ENCODE results near the gene RAET1L.
"Not testable (repeated sequence)": the region's sequence is repeated elsewhere in the genome, so short reads cannot be mapped to it uniquely, and the experiment has no call there.

Gene RAET1L

DNA sequence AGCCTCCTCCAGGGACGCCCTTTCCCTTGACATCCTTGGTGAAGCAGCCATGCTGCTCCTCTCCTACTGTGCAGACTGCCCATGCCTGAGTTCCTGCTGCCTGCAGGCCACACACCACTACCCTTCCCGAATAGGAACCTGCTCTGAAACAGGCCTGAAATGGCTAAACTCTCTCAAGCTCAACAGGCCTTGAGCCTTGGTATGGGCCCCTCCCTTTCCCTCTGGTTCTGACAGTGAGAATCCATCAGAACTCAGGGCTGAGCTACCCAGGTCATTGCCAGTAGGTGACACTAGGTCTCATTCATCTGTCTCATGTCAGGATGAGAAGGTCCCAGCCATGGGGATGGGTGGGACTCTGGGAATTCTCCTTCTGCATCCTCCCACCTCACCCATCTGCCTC, 25.7 kb downstream of the RAET1L start:
- no peak for DNase-seq

DNA sequence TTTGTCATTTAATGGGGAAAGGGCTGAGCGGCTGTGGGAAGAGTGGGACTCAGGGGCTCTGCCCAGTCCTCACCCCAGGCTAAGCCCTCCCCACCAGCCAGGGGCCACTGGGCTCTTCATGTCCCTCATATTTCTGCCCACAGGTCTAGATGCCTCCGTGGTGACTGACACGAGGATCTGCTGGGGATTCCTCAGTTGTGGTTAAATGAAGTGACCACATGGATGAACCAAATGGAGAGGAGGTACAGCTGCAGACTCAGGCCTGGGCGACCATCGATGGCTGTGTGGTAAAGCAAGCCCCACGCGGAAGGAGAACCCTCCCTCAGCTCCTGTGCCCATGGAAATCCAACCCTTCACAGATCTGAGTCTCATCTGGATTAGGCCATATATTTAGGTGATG, 29.4 kb downstream of the RAET1L start:
- DNase-seq = no peak

DNA sequence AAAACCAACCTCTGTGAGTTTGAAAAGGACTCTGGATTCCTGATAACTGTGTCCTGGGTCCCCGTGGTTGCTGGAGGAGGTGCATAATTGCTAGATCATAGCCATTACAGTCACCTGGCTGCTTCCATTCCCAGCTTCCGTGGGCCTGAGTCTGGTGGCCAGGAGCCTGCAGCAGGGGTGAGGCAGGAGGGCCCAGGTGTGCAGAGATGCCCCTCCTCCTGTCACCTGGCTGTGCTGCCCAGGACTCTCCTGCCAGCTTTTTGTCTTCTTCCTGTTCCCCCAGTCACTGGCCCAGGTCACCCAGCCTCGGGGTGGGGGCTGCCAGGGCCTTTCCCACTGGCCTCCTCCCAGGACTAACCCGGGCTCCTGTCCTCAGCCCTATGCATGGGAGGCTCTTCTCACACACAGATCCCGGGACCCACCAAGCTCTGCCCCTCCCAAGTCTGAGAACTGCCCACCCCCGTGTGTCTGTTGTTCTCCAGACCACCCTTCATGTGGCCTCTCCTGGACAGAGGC, 30.0 kb downstream of the RAET1L start:
- no peak for DNase-seq

DNA sequence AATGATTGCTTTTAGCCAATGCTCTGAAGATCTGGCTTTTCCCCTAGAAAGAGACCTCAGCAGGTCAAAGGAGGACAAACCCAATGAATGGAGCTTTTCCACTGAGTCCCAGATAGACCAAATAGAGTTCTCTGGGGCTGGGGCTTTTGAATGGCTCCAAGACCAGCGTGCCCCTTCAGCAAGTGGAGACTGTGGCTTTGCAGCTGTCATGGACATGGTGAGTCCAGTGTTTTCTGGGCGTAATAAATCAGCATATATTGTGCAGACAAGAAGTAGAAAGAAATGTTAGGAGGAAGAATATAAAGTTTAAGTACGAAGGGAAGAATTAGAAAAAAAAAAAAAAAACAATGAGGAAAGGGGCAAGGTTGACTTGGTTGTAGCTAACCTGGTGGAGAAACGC, 33.5 kb downstream of the RAET1L start:
- no peak for DNase-seq

DNA sequence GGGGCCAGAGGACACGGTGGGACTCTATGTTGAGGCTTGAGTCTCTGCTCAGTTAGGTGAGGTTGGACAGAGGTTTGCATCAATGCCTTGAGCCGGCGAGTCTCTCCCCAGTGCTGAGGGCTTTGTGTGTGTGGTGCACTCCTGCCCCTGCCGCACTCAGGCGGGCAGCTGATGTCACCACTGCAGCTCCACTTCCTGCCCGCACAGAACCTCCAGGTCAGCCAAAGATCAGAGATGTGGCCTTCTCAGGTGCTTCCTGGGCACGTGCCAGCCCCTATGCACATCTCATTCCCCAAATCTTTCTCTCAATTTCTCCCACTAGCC, 33.9 kb downstream of the RAET1L start:
- not testable (repeated sequence) for DNase-seq

DNA sequence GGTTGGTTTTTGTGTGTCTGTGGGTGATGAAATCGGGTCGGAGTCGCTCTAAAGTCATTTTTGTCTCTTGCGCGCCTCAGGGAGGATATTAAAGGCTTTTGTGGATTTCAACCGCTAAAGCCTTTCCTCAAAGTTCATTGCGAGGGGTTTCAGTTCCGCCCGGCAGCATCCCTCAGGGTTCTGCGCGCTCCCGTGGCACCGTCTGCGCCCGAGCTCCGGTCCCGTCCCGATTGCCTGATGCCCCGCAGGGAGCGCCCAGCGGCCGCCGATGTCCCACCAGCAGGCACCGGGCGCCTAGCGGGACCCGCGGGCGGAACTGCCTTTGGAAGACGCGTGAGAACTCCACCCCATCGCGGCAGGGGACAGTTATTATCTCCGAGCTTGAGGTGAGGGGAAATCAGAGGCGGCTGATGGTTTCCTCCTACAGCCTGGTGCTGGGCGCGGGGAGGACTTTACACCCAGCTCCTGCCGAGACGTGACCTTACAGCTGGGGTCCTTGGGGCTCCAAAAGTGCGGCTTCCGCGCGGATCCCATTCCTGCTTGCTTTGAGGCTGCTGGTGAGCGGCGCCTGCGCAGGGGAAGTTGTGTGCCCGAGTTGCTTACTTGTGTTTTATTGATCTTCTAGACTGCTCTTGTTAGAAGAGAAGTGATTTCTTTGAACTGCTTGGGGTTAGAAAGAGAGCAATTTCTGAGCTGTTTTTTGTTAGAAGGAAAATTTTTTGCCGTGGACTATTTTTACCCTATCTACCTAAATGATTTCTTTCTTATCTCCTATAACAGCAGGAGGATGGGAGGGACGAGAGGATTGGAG, 34.5 kb downstream of the RAET1L start:
- DNase-seq = no peak

DNA sequence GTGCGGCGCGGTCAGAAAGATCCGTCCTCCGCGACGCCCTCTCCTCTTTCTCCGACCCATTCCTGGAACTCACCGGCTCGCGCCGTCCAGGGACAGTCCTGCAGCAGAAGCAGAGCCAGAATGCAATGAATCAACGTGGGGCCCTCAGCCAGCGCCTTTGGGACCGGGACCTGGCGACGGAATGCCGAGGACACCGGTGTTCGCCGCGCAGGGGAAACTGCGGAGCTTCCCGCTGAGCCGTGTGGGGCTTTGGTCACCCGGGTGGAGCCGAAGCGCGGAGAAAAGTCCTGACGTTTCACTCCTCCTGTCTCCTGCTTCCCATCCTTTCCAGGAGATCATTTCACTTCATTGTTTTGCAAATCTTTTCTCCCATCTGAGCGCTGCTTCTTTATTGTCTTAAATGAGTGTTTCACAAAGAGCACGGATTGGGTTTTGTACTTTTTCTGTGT, 35.1 kb downstream of the RAET1L start:
- DNase-seq = no peak

DNA sequence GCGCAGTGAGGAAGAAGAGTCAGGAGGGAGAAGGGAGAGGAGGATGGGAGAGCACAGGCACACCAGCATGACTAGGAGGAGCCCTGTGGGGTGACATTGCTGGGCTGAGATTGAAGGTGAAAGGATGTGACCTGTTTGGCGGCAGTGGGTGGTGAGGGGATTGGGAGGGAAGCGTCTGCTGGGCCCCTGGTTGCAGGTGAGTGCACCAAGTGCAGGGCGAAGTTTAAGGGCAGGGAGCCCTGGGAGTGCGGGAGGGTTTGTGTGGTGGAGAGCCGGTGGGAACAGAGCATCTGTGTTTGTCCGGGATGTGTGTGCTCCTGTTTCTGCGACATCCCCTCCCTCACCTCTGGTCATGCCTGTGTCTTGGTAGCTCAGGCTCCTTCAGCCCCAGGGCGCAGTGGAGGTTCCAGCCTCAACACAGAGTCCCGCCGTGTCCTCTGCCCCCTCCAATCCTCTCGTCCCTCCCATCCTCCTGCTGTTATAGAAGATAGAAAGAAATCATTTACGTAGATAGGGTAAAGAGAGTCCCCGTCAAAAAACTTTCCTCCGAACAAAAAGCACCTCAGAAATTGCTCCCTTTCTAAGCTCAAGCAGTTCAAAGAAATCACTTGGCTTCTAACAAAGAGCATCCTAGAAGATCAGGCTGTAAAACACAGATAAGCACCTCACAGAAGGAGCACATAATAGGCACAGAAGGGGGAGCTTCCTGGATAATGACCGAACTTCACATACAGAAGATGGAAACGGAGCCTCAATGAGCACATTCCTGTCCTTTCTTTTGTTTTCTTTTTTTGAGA, 36.6 kb downstream of the RAET1L start:
- DNase-seq = no peak

DNA sequence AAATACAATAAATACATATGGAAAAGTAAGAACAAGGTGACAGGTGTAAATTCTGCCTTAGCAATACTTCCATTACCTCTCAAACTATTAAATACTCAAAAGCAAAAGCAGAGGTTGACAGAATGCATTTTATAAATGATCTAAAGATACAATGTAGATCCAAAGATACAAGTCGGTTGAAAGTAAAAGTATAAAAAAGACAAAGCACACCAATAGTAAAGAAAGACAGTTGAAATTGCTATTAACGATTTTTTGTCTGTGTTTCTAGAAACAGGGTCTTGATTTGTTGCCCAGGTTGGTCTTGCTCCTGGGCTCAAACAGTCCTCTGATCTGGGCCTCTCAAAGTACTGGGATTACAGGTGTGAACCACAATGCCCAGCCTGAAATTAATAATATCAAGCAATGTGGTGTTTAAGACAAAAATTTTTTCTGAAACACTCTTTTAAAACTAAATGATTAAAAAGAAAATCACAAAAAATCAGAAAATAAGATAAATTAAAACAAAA, 37.7 kb downstream of the RAET1L start:
- no peak for DNase-seq

DNA sequence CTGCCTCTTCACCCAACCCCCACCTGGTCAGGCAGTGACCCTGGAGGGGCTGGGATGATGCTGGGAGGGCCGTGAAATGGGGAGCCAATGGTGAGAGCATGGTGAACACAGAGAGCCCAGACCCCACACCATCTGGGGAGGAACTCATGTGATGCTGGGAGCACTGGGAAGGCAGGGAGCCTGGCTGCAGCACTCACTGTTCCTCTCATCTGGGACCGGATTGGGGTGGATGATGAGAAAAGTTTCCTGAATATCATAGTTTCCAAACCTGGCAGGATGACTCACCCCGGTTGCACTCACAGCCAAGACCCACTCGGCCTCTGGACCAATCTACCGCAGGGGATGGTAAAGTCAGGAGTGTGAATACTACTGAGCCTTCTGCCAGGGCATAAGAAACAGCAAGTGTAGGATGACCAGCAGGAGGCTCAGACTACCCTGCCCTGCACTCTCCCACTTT, 39.8 kb downstream of the RAET1L start:
- no peak for DNase-seq

DNA sequence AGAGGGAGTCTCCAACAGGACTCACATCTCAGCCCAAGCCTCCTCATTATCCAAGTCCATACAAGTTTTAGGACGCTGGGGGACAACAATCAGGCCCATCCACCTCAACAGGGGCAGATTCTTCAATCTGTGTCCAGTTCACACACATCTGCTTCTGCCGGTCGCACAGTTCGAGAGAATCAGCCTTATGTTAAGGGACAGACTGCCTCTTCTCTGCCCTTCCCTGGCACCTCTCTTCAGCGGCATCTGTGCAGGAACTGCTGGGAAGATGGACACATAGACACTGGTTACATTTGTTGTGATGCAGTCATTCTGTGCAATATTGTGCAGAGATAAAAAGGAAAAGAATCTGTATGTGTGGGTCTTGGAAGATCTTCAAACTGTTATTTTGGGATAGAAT, 40.6 kb downstream of the RAET1L start:
- no peak for DNase-seq

DNA sequence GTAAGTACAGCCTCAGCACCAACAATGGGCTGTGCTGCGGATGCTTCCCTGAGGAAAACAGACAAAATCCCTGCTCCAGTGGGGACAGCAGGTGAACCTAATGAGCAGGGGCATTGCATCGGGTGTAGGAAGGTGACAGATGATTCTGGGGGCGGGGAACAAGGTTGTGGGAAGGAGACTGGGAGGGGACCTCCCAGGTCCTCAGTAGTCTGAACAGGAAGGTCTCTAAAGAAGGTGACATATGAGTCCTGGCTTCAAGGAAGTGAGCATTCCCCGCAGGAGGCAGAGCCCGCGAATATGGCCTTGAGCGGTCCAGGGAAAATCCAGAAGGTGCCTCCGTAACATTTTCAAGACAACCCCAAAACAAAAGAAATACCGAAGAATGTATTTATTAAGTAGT, 42.2 kb downstream of the RAET1L start:
- DNase-seq = no peak

DNA sequence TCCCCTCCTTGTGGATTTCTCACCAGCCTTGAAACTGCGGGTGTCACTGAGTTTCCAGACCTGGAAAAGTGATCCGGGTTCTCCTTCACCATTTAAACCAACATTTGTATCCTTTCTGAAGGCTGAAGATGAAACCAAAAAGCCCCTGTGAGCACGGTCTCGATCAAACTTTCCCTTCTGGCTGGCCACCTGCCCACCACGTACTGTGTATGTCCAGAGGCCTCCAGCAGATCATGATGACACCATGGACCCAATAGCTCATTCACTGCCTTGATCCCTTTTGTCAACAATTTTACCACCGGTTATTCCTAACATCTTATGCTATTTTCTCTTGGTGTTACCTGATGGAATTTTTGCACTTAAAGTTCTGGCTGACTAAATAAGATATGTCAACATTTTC, 46.0 kb downstream of the RAET1L start:
- DNase-seq = no peak

DNA sequence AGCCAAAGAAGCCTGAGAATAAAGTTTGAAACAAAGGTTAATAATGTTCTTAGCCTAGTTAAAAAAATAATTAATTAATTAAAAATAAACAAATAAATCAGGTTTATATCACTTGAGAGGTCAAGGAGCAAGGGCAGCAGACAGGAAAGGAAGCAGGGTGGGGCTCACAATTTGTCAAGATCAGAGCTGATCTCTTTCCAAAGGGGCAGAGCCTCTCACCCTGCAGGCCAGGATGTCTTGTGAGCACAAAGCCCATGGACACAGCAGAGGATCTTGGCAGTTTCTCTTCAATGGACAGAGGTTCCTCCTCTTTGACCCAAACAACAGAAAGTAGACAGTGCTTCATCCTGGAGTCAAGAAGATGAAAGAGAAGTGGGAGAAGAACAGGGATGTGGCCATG, 46.7 kb downstream of the RAET1L start:
- no peak for DNase-seq

DNA sequence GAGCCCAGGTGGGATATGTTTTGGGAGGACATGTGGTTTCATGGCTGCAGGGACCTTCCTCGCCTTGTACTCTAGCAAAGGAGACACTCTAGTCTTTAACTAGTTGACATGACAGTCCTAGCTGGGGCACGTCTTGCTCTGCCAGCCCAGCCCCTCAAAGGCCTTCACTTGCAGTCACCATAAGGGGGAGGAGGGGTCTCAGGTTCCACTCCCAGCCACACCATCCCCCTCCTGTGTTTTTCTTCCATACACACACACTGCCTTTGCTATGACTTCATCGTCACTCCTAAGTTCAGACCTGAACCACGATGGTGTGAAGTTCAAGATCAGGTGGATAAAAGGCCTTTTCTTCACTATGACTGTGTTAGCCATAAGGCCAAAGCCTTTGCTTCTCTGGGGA, 48.1 kb downstream of the RAET1L start:
- DNase-seq = no peak

DNA sequence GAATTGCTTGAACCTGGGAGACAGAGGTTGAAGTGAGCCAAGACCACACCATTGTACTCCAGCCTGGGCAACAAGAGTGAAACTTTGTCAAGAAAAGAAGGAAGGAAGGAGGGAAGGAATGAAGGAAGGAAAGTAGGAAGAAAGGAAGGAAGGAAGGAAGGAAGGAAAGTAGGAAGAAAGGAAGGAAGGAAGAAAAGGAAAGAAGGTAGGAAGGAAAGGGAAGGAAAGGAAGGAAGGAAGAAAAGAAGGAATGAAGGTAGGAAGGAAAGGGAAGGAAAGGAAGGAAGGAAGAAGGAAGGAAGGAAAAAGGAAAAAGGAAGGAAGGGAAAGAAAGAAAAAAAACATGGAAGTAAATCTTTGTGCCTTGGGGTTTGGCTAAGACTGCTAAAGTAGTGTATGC, 49.9 kb downstream of the RAET1L start:
- DNase-seq = no peak

DNA sequence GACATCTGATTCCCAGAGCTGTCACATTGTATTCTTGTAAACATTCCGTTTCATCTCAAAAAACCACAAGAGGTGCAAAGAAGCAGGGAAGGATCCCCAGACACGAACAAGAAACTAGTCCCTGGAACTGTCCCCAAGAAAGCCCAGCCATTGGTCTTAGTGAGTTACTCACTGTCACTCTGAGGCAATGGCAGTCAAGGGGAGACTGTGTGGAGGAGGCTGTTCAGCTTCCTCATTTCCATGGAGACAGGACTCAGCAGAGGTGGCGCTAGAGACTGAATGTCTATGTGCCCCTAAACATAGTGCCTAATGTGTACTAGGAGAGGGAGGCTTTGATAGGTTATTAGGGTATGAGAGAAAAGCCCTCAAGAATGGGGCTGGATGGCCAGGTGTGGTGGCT, 50.5 kb downstream of the RAET1L start:
- DNase-seq = no peak

DNA sequence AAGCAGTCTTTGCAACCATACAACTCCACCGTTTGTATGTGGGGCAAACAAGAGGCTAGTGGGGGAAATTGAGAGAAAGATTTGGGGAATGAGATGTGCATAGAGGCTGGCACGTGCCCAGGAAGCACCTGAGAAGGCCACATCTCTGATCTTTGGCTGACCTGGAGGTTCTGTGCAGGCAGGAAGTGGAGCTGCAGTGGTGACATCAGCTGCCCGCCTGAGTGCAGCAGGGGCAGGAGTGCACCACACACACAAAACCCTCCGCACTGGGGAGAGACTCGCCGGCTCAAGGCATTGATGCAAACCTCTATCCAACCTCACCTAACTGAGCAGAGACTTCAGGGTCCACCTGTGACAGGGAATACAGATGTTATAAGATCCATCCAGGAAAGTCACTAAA, 50.9 kb downstream of the RAET1L start:
- DNase-seq = not testable (repeated sequence)

DNA sequence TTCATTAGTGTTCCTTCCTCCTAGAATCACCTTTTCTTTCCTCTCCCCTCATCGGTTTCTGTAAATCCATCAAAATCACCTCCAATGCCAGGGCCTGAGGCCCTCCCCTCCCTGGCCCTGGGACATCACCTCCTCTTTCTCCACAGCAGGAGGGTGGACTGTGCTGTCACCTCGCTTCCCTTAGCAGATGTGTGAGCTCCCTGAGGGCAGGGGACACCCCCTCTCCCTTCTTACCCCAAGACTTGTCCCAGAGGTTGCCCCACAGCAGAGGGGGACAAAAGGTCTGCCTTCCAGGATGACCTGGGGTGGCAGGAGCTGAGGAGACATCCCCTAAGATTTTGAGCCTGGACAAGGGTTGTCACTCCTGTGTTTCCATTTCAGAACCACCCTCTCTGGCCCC, 55.7 kb downstream of the RAET1L start:
- no peak for DNase-seq

DNA sequence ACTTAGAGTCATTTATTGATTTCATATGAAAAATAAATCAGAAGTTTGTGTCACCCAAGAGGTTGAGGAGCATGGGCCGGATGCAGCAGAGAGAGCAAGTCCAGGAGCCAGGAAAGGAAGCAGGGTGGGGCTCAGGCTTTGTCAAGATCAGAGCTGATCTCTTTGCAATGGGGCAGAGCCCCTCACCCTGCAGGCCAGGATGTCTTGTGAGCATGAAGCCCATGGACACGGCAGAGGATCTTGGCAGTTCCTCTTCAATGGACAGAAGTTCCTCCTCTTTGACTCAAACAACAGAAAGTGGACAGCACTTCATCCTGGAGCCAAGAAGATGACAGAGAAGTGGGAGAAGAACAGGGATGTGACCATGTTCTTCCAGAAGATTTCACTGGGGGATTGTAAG, 56.4 kb downstream of the RAET1L start:
- DNase-seq = not testable (repeated sequence)
